ENCODE results near the gene TIMP1. TPM values are rescaled to one million over a fixed set of nuclear protein-coding genes. Genes with fewer than 3 reads are reported as not detected.

TIMP1 gene
- total and polyA plus RNA-seq, 4 experiments from 2014 or later = 147 to 339 (median 238) TPM

GRCh38 chrX:47611926-47612325 is 29.7 kb downstream of the TIMP1 start:
- H3K27me3 ChIP-seq (ENCODE audit: insufficient read depth, low read length) = no peaks in the 10 kb centered on the region
- H3K4me3 ChIP-seq (ENCODE audit: low read length in 2 of 2) = no peak overlapping the region
- H3K36me3 ChIP-seq (ENCODE audit: insufficient read depth, low read length) = no peaks in the 10 kb centered on the region
- no peaks in the 10 kb centered on the region for H3K27me3 Mint-ChIP-seq
- H3K4me1 Mint-ChIP-seq = peaks cover 0 to 4% (median under 1%) of the 10 kb centered on the region in 4 donors
- ChIA-PET CTCF (ENCODE audit: partially characterized antibody) (no interaction called here), POLR2A (ENCODE audit: partially characterized antibody) (no interaction called here)
- H3K4me3 Mint-ChIP-seq = no peak overlapping the region
- intact Hi-C loops (cut with micrococcal nuclease) = no loop called here
- H3K36me3 Mint-ChIP-seq = no peaks in the 10 kb centered on the region
- H3K27ac ChIP-seq (ENCODE audit: low read depth, low read length) = no peak overlapping the region
- H3K9me3 Mint-ChIP-seq = peaks cover 0 to 2% (median 0%) of the 10 kb centered on the region in 8 donors
- H3K4me1 ChIP-seq (ENCODE audit: insufficient read depth, low read length) = no peaks in the 10 kb centered on the region
- DNase-seq = no peak
- no peak overlapping the region for H3K27ac Mint-ChIP-seq
- H3K9me3 ChIP-seq (ENCODE audit: control insufficient read depth in 1 of 2, low read length in 2 of 2) = no peaks in the 10 kb centered on the region

GRCh38 chrX:47612418-47612817 is 30.2 kb downstream of the TIMP1 start:
- ChIA-PET POLR2A (ENCODE audit: partially characterized antibody) (no interaction called here), CTCF (ENCODE audit: partially characterized antibody) (no interaction called here)
- H3K4me3 Mint-ChIP-seq = no peak overlapping the region

GRCh38 chrX:47613082-47613481 is 30.8 kb downstream of the TIMP1 start:
- Histone ChIP-seq H3K4me3 (ENCODE audit: low read length in 2 of 2) (no peak overlapping the region), H3K4me1 (ENCODE audit: insufficient read depth, low read length) (no peaks in the 10 kb centered on the region), H3K27ac (ENCODE audit: low read depth, low read length) (no peak overlapping the region), H3K36me3 (ENCODE audit: insufficient read depth, low read length) (no peaks in the 10 kb centered on the region), H3K9me3 (ENCODE audit: control insufficient read depth in 1 of 2, low read length in 2 of 2) (no peaks in the 10 kb centered on the region), H3K27me3 (ENCODE audit: insufficient read depth, low read length) (no peaks in the 10 kb centered on the region)
- CTCF ChIA-PET (ENCODE audit: partially characterized antibody) = no interaction called here
- intact Hi-C loops (cut with micrococcal nuclease) = no loop called here
- H3K9me3 Mint-ChIP-seq = peaks cover 0 to 2% (median 0%) of the 10 kb centered on the region in 8 donors
- POLR2A ChIA-PET (ENCODE audit: partially characterized antibody) = no interaction called here
- H3K4me1 Mint-ChIP-seq = peaks cover 0 to 5% (median 2%) of the 10 kb centered on the region in 4 donors
- H3K27ac Mint-ChIP-seq = no peak overlapping the region
- H3K27me3 Mint-ChIP-seq = peaks cover 0 to 3% of the 10 kb centered on the region in 2 donors
- no peak for DNase-seq
- no peaks in the 10 kb centered on the region for H3K36me3 Mint-ChIP-seq
- H3K4me3 Mint-ChIP-seq = no peak overlapping the region

More at GRCh38 chrX:47612418-47612817, 30.2 kb downstream of the TIMP1 start:
- H3K9me3 Mint-ChIP-seq = peaks cover 0 to 2% (median 0%) of the 10 kb centered on the region in 8 donors
- Histone ChIP-seq H3K4me3 (ENCODE audit: low read length in 2 of 2) (no peak overlapping the region), H3K4me1 (ENCODE audit: insufficient read depth, low read length) (no peaks in the 10 kb centered on the region), H3K36me3 (ENCODE audit: insufficient read depth, low read length) (no peaks in the 10 kb centered on the region), H3K27me3 (ENCODE audit: insufficient read depth, low read length) (no peaks in the 10 kb centered on the region), H3K9me3 (ENCODE audit: control insufficient read depth in 1 of 2, low read length in 2 of 2) (no peaks in the 10 kb centered on the region), H3K27ac (ENCODE audit: low read depth, low read length) (no peak overlapping the region)
- H3K4me1 Mint-ChIP-seq = peaks cover 0 to 4% (median under 1%) of the 10 kb centered on the region in 4 donors
- H3K27me3 Mint-ChIP-seq = no peaks in the 10 kb centered on the region
- intact Hi-C loops (cut with micrococcal nuclease) = no loop called here
- H3K36me3 Mint-ChIP-seq = no peaks in the 10 kb centered on the region
- no peak for DNase-seq
- peak overlapping the region in 1 of 7 donors; percentile 70 for H3K27ac Mint-ChIP-seq

GRCh38 chrX:47614618-47615017 is 32.4 kb downstream of the TIMP1 start:
- no peak overlapping the region for H3K27ac Mint-ChIP-seq
- Histone ChIP-seq H3K4me1 (ENCODE audit: insufficient read depth, low read length) (no peaks in the 10 kb centered on the region), H3K27me3 (ENCODE audit: insufficient read depth, low read length) (no peaks in the 10 kb centered on the region), H3K4me3 (ENCODE audit: low read length in 2 of 2) (no peak overlapping the region), H3K9me3 (ENCODE audit: control insufficient read depth in 1 of 2, low read length in 2 of 2) (no peaks in the 10 kb centered on the region), H3K36me3 (ENCODE audit: insufficient read depth, low read length) (no peaks in the 10 kb centered on the region), H3K27ac (ENCODE audit: low read depth, low read length) (no peak overlapping the region)
- peaks cover 0 to 7% of the 10 kb centered on the region in 2 donors for H3K27me3 Mint-ChIP-seq
- intact Hi-C loops (cut with micrococcal nuclease) = no loop called here
- no peak overlapping the region for H3K4me3 Mint-ChIP-seq
- CTCF ChIA-PET (ENCODE audit: partially characterized antibody) = no interaction called here
- POLR2A ChIA-PET (ENCODE audit: partially characterized antibody) = no interaction called here
- no peak for DNase-seq
- H3K4me1 Mint-ChIP-seq = peaks cover 0 to 11% (median 5%) of the 10 kb centered on the region in 4 donors
- no peaks in the 10 kb centered on the region for H3K36me3 Mint-ChIP-seq
- H3K9me3 Mint-ChIP-seq = peaks cover 0 to 2% (median 0%) of the 10 kb centered on the region in 8 donors

- H3K27me3 Mint-ChIP-seq = peaks cover 0 to 7% of the 10 kb centered on the region in 2 donors
- ChIA-PET CTCF (ENCODE audit: partially characterized antibody) (no interaction called here), POLR2A (ENCODE audit: partially characterized antibody) (interaction anchor here (0.6 to 1.5 kb wide), 4 partner anchors 10 to 58 kb away, joined by 3 to 8 read pairs (median 4); partner anchors contain the start of genes ARAF and TIMP1)
- H3K4me1 Mint-ChIP-seq = peaks cover 2 to 29% (median 15%) of the 10 kb centered on the region in 4 donors
- H3K4me3 Mint-ChIP-seq = peak overlapping the region; percentile 8 to 76 (median 56)
- no peak for DNase-seq
- no peaks in the 10 kb centered on the region for H3K27me3 ChIP-seq (ENCODE audit: insufficient read depth, low read length)
- peaks cover 0 to 3% (median 0%) of the 10 kb centered on the region in 8 donors for H3K9me3 Mint-ChIP-seq
- H3K36me3 Mint-ChIP-seq = peaks cover 0 to 3% of the 10 kb centered on the region in 2 donors
- no peak overlapping the region for H3K27ac ChIP-seq (ENCODE audit: low read depth, low read length)
- H3K4me3 ChIP-seq (ENCODE audit: low read length in 2 of 2) = peak overlapping the region in 1 of 2 donors; percentile 38
- peaks cover 5% of the 10 kb centered on the region for H3K4me1 ChIP-seq (ENCODE audit: insufficient read depth, low read length)
- no peaks in the 10 kb centered on the region for H3K9me3 ChIP-seq (ENCODE audit: control insufficient read depth in 1 of 2, low read length in 2 of 2)
- no peaks in the 10 kb centered on the region for H3K36me3 ChIP-seq (ENCODE audit: insufficient read depth, low read length)
- intact Hi-C loops (cut with micrococcal nuclease) = no loop called here
- peak overlapping the region in 2 of 7 donors; percentile 63 to 66 for H3K27ac Mint-ChIP-seq
These were observed 36.8 kb downstream of the TIMP1 start for GRCh38 chrX:47618923-47619485.

- Mint-ChIP-seq H3K4me1 (peaks cover 4 to 32% (median 18%) of the 10 kb centered on the region in 4 donors), H3K27me3 (peaks cover 0 to 7% of the 10 kb centered on the region in 2 donors), H3K36me3 (peaks cover 0 to 3% of the 10 kb centered on the region in 2 donors), H3K27ac (peak within 1 kb of the TSS in 5 of 7 donors; percentile 23 to 82 (median 63)), H3K4me3 (peak within 1 kb of the TSS; percentile 30 to 76 (median 65)), H3K9me3 (peaks cover 0 to 3% (median 0%) of the 10 kb centered on the region in 8 donors)
- no peak within 1 kb of the TSS for H3K27ac ChIP-seq (ENCODE audit: low read depth, low read length)
- H3K4me1 ChIP-seq (ENCODE audit: insufficient read depth, low read length) = peaks cover 5% of the 10 kb centered on the region
- no peaks in the 10 kb centered on the region for H3K36me3 ChIP-seq (ENCODE audit: insufficient read depth, low read length)
- peak; percentile 76 to 83 (median 81) for DNase-seq
- ChIA-PET CTCF (ENCODE audit: partially characterized antibody) (interaction anchor here (1.0 kb wide), 1 partner anchor 59 kb away, joined by 3 read pairs; the partner anchor contains the start of gene ARAF), POLR2A (ENCODE audit: partially characterized antibody) (interaction anchor here (0.9 to 1.5 kb wide), 6 partner anchors 9 to 59 kb away, joined by 3 to 8 read pairs (median 4); partner anchors contain the start of genes ARAF and TIMP1)
- intact Hi-C loops (cut with micrococcal nuclease) = loop anchor here (5.0 kb wide), 1 partner anchor 37 kb away; the partner anchor contains the start of gene TIMP1
- H3K27me3 ChIP-seq (ENCODE audit: insufficient read depth, low read length) = no peaks in the 10 kb centered on the region
- no peaks in the 10 kb centered on the region for H3K9me3 ChIP-seq (ENCODE audit: control insufficient read depth in 1 of 2, low read length in 2 of 2)
- peak within 1 kb of the TSS in 1 of 2 donors; percentile 38 for H3K4me3 ChIP-seq (ENCODE audit: low read length in 2 of 2)
These were observed 37.5 kb downstream of the TIMP1 start, which contains the start of gene SYN1 for GRCh38 chrX:47619486-47620302. TSS of gene SYN1 (minus strand) at chrX:47619857. CDS start at chrX:47619728, 129 bp downstream.

All from CD4-positive, alpha-beta memory T cell (primary cell).